Measurements from ENCODE around the gene ZNF519. TPM values are rescaled to one million over a fixed set of nuclear protein-coding genes. Genes with fewer than 3 reads are reported as not detected.

ZNF519 gene
- total RNA-seq, 1 experiment from 2014 or later: 5.0 TPM

GRCh38 chr18:14098428-14098827 lies 33.8 kb downstream of the ZNF519 start:
- no peak for DNase-seq (ENCODE audit: low read depth)

GRCh38 chr18:14097761-14098160 lies 34.5 kb downstream of the ZNF519 start:
- no peak for DNase-seq (ENCODE audit: low read depth)

- no peak for DNase-seq (ENCODE audit: low read depth)
Observed at GRCh38 chr18:14093307-14093915, 38.8 kb downstream of the ZNF519 start.

- DNase-seq (ENCODE audit: low read depth): no peak
Observed at GRCh38 chr18:14092625-14093306, 39.5 kb downstream of the ZNF519 start.

GRCh38 chr18:14089781-14090180 lies 42.5 kb downstream of the ZNF519 start:
- DNase-seq (ENCODE audit: low read depth): no peak

- no peak for DNase-seq (ENCODE audit: low read depth)
Observed at GRCh38 chr18:14089191-14089590, 43.0 kb downstream of the ZNF519 start.

GRCh38 chr18:14086458-14087231 lies 45.6 kb downstream of the ZNF519 start:
- peak; percentile 17 for DNase-seq (ENCODE audit: low read depth)

- DNase-seq (ENCODE audit: low read depth): no peak
Observed at GRCh38 chr18:14085770-14086457, 46.3 kb downstream of the ZNF519 start.

- no peak for DNase-seq (ENCODE audit: low read depth)
Observed at GRCh38 chr18:14075196-14075595, 57.0 kb downstream of the ZNF519 start.

GRCh38 chr18:14074187-14074586 lies 58.0 kb downstream of the ZNF519 start:
- no peak for DNase-seq (ENCODE audit: low read depth)

GRCh38 chr18:14053661-14054060 lies 78.6 kb downstream of the ZNF519 start:
- DNase-seq (ENCODE audit: low read depth): no peak

Other genes starting within 250 kb of the ZNF519 start
- not detected in 2 replicates for gene MC2R, start 216.9 kb downstream of the ZNF519 start, total RNA-seq (2014; rRNA removed; shearing (Covaris generic))

All from Daoy (cell line).